OCI-LY7 (cell line): ENCODE measurements around the gene GRAP.
"Not testable (repeated sequence)": the region's sequence is repeated elsewhere in the genome, so short reads cannot be mapped to it uniquely, and the experiment has no call there.

ENCODE experiments used
- EZH2phosphoT487 ChIP-seq: fragments of 200-600 bp; sonication (generic); IDR thresholded peaks from 2 replicates; pipeline ENCODE4 v1.6.1; 2018; ENCODE audit warnings: low read depth, borderline replicate concordance, mild to moderate bottlenecking, mixed run types, antibody characterized with exemption, low read length, moderate library complexity, mixed read lengths
- TF ChIP-seq, protein P1 (sequence below): fragments of 200-600 bp; sonication (generic); conservative IDR thresholded peaks from 2 replicates; pipeline ENCODE4 v1.5.1; 2014; ENCODE audit warnings: mild to moderate bottlenecking, antibody characterized with exemption, low read length, moderate library complexity, mixed read lengths

DNA sequence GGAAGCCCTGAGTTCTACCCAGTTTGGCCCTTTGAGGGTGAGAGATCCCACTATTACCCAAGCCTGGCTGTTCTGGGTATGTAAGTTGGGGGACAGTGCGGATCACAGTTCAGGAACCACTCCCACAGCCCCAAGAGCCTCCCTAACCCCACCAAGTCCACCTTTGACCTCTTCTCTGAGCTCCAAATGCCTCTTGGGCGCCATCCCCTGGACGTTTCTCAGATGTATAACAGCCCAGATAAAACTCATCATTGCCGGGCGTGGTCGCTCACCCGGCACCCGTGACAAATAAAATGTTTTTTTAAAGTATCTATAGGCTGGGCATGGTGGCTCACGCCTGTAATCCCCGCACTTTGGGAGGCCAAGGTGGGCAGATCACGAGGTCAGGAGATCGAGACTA is 8.7 kb upstream of the GRAP start:
- TF ChIP-seq, protein P1, sequence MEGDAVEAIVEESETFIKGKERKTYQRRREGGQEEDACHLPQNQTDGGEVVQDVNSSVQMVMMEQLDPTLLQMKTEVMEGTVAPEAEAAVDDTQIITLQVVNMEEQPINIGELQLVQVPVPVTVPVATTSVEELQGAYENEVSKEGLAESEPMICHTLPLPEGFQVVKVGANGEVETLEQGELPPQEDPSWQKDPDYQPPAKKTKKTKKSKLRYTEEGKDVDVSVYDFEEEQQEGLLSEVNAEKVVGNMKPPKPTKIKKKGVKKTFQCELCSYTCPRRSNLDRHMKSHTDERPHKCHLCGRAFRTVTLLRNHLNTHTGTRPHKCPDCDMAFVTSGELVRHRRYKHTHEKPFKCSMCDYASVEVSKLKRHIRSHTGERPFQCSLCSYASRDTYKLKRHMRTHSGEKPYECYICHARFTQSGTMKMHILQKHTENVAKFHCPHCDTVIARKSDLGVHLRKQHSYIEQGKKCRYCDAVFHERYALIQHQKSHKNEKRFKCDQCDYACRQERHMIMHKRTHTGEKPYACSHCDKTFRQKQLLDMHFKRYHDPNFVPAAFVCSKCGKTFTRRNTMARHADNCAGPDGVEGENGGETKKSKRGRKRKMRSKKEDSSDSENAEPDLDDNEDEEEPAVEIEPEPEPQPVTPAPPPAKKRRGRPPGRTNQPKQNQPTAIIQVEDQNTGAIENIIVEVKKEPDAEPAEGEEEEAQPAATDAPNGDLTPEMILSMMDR = not testable (repeated sequence)
- TF ChIP-seq EZH2phosphoT487 = not testable (repeated sequence)
